HG02571 (cell line): Measurements from ENCODE around the gene C3orf85.

Experiments used
- ATAC-seq: cut with Tn5 transposase; IDR thresholded peaks from one replicate; pipeline ENCODE4 v1.9.1; 2021; ENCODE audit warnings: mild to moderate bottlenecking, moderate library complexity; ENCODE audit not compliant: unreplicated experiment

Gene C3orf85

DNA sequence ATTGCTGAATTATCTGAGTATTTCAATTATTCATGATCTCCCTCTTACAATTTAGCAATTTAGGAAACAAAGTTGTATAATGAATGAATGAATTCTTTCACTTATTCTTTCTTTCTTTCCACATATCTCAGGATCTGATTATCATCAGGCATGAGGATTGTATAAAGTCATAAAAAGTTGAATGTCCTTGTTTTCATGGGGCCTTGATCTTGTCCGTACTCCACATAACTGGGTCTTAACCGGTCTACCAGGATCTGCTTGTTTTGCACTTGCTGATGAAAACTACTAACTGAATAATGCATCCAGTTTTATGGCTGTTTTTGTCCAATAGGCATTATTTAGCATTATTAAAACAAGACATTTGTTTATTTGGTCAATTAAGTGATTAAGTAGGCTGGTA is 12.6 kb downstream of the C3orf85 start:
- ATAC-seq: no peak

DNA sequence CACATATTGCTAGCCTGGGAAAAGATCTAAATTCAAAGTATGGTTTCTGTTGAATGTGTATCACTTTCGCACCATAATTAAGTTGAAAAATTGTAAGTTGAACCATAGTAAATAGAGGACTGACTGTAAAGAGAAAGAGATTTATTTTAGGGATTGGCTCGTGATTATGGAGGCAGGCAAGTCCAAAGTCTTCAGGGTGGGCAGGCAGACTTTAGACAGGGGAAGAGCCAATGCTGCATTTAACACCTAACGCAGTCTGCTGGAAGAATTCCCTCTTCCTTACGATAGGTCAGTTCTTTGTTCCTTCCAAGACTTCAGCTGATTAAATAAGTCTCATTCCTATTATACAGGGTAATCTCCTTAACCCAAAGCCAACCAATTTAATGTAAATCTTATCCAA is 15.8 kb downstream of the C3orf85 start:
- ATAC-seq: no peak

GRCh38 chr3:109154979-109155378 is 18.5 kb downstream of the C3orf85 start:
- no peak for ATAC-seq

DNA sequence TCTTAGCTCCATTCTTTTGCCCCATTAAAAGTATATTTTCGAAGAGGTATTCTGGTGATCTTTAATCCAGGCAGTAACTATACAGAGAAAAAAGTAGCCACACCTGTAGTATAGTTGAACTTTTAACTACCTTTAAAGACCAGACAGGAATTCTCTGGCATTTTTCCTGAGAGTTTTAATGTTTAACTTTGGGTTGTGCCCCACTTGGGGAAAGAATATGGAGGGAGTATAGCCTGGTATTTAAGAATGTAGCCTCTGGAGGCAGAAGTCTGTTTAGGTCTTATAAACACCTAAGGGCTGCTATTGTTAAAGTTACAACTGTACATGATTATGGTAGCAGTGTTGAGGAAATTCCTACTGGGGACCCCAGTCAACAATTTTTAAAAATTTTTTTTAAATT is 19.3 kb downstream of the C3orf85 start:
- ATAC-seq: no peak

DNA sequence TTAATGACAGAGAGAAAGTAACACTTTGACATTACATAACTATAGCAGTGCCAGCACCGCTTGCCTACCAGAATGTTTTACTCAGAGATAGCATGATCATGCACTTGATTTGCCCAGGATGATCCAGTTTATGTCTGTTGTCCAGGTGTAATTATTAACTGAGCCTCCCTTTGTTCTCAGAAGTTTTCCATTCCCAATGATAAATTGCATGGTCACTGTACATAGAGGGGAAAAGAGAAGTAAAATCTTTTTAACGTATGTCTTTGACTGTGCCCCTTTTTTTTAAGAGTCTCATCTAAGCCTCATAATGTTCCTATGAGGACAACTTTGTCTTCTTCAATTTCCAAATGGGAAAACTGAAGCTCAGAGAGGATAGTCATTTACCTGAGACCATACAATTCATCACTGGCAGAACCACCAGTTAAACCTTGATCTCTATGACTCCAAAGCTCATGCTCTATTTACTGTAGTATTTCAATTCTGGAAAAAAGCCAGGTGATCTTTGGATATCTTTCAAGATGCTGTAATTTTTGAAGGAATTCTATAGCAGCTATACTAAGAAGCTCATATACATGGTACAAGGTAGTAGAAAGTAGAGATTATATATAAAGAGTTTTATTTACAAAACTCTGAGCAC is 25.1 kb downstream of the C3orf85 start:
- ATAC-seq: no peak

- no peak for ATAC-seq
Observed at GRCh38 chr3:109165905-109166304, 29.4 kb downstream of the C3orf85 start.

DNA sequence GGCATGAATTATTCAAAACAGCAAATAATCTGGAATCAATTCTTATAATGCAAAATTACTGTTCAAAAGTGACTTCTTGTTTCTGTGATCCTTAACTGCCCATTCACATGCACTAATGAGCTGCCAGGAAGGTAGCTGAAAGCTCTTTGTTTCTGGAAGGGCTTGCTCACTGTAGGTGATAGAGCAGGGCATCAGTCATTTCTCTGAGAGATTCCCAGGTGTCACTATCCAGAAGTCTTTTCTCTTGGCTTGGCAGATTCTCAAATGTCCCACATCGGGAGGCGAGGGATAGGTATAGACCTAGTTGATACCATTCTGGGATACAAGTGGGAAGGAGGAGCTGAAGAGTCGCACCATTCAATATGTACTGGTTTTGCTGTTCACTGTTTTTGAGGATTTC is 35.0 kb downstream of the C3orf85 start:
- ATAC-seq: no peak

DNA sequence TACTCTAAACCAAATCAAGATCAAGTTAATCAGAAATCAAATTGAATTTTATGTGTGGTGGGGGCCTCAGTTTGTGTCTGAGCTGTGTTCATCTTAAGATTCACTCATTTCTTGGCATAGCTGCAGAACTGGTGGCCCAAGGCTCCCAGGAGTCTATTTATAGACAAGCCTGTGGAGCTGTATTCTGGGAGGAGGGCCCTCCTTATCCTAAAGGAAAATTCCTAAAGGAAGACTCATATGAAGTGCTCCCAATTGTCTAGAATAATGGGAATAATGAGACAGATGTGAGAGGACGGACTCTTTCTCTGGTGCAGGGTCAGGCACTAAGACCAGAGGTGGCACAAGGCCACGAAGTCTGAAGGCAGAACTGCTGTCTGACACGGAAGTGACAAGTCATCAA is 38.9 kb downstream of the C3orf85 start:
- no peak for ATAC-seq

DNA sequence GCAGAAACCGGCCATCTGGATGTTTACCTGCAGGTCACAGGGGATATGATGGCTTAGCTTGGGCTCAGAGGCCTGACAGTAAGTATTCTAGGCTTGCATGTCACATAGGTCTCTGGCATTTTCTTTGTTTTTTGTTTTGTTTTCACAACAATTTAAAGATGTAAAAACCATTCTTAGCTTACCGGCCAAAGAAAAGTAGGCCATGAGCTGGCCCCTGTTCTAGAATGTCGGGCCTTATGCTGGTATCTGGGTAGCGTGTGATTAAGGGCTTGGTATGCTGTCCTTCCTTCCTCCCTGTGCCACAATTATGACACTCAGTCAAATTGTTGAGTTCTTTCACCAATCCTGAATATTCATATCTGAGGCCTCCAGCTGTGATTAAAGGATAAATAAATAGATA is 40.2 kb downstream of the C3orf85 start:
- no peak for ATAC-seq

GRCh38 chr3:109177908-109178307 is 41.4 kb downstream of the C3orf85 start:
- ATAC-seq: no peak

- ATAC-seq: no peak
Observed at GRCh38 chr3:109178708-109179107, 42.2 kb downstream of the C3orf85 start.

GRCh38 chr3:109184726-109185125 is 48.2 kb downstream of the C3orf85 start:
- no peak for ATAC-seq

- no peak for ATAC-seq
Observed at GRCh38 chr3:109187390-109187789, 50.9 kb downstream of the C3orf85 start.

DNA sequence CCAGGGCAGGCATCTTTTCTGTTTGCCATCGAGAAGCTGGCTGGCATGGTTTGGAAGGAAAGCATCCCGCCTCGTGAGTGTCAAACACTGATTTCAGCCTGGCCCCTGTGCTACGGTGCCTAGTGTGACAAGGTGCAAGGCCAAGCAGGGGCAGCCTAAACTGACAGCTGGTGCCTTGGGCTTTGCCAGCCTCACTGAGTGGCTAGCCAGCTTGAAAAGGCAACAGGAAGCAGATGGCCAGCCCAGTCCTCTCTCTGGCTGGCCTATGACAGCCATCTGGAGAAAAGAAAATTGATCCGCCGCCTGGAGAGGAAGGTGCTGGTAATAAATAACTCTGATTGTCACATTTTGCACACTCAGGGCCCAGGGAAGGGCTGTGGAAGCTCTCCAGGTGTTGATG is 52.2 kb downstream of the C3orf85 start:
- no peak for ATAC-seq

DNA sequence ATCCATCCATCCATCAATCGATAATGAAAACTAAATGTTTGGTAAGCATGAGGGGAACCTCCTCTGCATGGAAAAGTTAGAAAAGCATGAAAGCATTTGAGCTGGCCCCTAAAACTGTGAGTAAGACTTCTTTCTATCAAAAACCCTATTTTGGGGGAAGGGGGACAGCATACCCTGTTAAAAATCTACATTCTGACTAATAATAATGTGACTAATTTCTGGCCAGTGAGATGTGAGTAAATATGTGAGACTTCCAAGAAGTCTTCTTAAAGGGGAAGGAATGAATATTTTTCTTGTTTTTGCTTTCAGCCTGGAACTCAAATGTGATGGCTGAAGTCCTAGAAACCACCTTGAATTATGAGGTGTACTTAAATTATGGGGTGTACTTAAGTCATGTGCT is 54.9 kb downstream of the C3orf85 start:
- no peak for ATAC-seq

DNA sequence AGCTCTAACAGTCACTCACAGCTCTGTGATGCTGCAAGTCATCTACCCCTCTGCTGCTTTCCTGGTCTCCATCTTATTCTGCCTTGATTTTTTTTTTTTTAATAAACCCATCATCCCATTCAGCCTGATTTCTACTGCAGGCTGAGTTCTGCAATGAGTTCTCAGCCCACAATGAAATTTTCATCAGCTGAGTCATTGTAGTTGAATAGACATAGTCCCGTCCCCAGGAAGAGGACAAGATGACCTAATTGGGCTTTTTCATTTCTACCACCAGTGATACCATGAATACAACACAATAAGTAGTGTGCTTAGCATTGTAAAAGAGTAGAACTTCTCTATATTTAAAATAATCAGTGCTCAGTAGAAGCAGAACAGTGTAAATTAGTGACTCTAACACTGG is 59.3 kb downstream of the C3orf85 start:
- ATAC-seq: no peak
